ENCODE data around the gene TPSB2. TPM values are rescaled to one million over a fixed set of nuclear protein-coding genes. Genes with fewer than 3 reads are reported as not detected.

The TPSB2 gene
- total RNA-seq, 1 donor from 2014 or later: not detected

- Mint-ChIP-seq H3K4me1 (no peaks in the 10 kb centered on the region), H3K36me3 (peaks cover 3% of the 10 kb centered on the region), H3K27ac (no peak overlapping the region), H3K27me3 (ENCODE audit: low read depth) (no peaks in the 10 kb centered on the region), H3K9me3 (no peaks in the 10 kb centered on the region), H3K4me3 (no peak overlapping the region)
- TF ChIP-seq CTCF (IDR thresholded peaks at IDR 0.05; ENCODE audit: unreplicated experiment): no peak
- DNase-seq (ENCODE audit: low spot score in 2 of 2, unreplicated experiment in 2 of 2): no peak
Observed at GRCh38 chr16:1208239-1208830, 21.6 kb downstream of the TPSB2 start.

GRCh38 chr16:1206786-1207185, 23.2 kb downstream of the TPSB2 start:
- Mint-ChIP-seq H3K9me3 (no peaks in the 10 kb centered on the region), H3K4me3 (no peak overlapping the region), H3K27me3 (ENCODE audit: low read depth) (no peaks in the 10 kb centered on the region), H3K4me1 (no peaks in the 10 kb centered on the region), H3K27ac (no peak overlapping the region), H3K36me3 (peaks cover 3% of the 10 kb centered on the region)
- no peak for TF ChIP-seq CTCF (IDR thresholded peaks at IDR 0.05; ENCODE audit: unreplicated experiment)
- DNase-seq (ENCODE audit: low spot score in 2 of 2, unreplicated experiment in 2 of 2): no peak

GRCh38 chr16:1206326-1206725, 23.7 kb downstream of the TPSB2 start:
- H3K27ac Mint-ChIP-seq: no peak overlapping the region
- no peak for TF ChIP-seq CTCF (IDR thresholded peaks at IDR 0.05; ENCODE audit: unreplicated experiment)
- no peak overlapping the region for H3K4me3 Mint-ChIP-seq
- no peaks in the 10 kb centered on the region for H3K9me3 Mint-ChIP-seq
- no peaks in the 10 kb centered on the region for H3K27me3 Mint-ChIP-seq (ENCODE audit: low read depth)
- DNase-seq (ENCODE audit: low spot score in 2 of 2, unreplicated experiment in 2 of 2): no peak
- H3K36me3 Mint-ChIP-seq: peaks cover 3% of the 10 kb centered on the region
- no peaks in the 10 kb centered on the region for H3K4me1 Mint-ChIP-seq

GRCh38 chr16:1204933-1205332, 25.1 kb downstream of the TPSB2 start:
- H3K9me3 Mint-ChIP-seq: no peaks in the 10 kb centered on the region
- DNase-seq (ENCODE audit: low spot score in 2 of 2, unreplicated experiment in 2 of 2): no peak
- peaks cover 3% of the 10 kb centered on the region for H3K36me3 Mint-ChIP-seq

GRCh38 chr16:1202274-1202673, 27.7 kb downstream of the TPSB2 start:
- DNase-seq (ENCODE audit: low spot score in 2 of 2, unreplicated experiment in 2 of 2): no peak
- Mint-ChIP-seq H3K36me3 (peaks cover 3% of the 10 kb centered on the region), H3K9me3 (no peaks in the 10 kb centered on the region), H3K4me1 (no peaks in the 10 kb centered on the region), H3K27ac (no peak overlapping the region), H3K27me3 (ENCODE audit: low read depth) (no peaks in the 10 kb centered on the region), H3K4me3 (no peak overlapping the region)
- TF ChIP-seq CTCF (IDR thresholded peaks at IDR 0.05; ENCODE audit: unreplicated experiment): no peak

More at GRCh38 chr16:1204933-1205332, 25.1 kb downstream of the TPSB2 start:
- Mint-ChIP-seq H3K4me3 (no peak overlapping the region), H3K27me3 (ENCODE audit: low read depth) (no peaks in the 10 kb centered on the region), H3K4me1 (no peaks in the 10 kb centered on the region), H3K27ac (no peak overlapping the region)
- no peak for TF ChIP-seq CTCF (IDR thresholded peaks at IDR 0.05; ENCODE audit: unreplicated experiment)

GRCh38 chr16:1201444-1201843, 28.5 kb downstream of the TPSB2 start:
- Mint-ChIP-seq H3K36me3 (peaks cover 3% of the 10 kb centered on the region), H3K4me3 (no peak overlapping the region), H3K27me3 (ENCODE audit: low read depth) (no peaks in the 10 kb centered on the region), H3K27ac (no peak overlapping the region), H3K4me1 (no peaks in the 10 kb centered on the region), H3K9me3 (no peaks in the 10 kb centered on the region)
- TF ChIP-seq CTCF (IDR thresholded peaks at IDR 0.05; ENCODE audit: unreplicated experiment): no peak
- no peak for DNase-seq (ENCODE audit: low spot score in 2 of 2, unreplicated experiment in 2 of 2)

Measured in mesothelial cell of epicardium (in vitro differentiated cells).